Measurements from ENCODE around the gene ATP11A. TPM values are rescaled to one million over a fixed set of nuclear protein-coding genes. Genes with fewer than 3 reads are reported as not detected.

ATP11A gene
- total RNA-seq, 4 donors from 2014 or later = 23.3 to 35.5 (median 31.1) TPM

DNA sequence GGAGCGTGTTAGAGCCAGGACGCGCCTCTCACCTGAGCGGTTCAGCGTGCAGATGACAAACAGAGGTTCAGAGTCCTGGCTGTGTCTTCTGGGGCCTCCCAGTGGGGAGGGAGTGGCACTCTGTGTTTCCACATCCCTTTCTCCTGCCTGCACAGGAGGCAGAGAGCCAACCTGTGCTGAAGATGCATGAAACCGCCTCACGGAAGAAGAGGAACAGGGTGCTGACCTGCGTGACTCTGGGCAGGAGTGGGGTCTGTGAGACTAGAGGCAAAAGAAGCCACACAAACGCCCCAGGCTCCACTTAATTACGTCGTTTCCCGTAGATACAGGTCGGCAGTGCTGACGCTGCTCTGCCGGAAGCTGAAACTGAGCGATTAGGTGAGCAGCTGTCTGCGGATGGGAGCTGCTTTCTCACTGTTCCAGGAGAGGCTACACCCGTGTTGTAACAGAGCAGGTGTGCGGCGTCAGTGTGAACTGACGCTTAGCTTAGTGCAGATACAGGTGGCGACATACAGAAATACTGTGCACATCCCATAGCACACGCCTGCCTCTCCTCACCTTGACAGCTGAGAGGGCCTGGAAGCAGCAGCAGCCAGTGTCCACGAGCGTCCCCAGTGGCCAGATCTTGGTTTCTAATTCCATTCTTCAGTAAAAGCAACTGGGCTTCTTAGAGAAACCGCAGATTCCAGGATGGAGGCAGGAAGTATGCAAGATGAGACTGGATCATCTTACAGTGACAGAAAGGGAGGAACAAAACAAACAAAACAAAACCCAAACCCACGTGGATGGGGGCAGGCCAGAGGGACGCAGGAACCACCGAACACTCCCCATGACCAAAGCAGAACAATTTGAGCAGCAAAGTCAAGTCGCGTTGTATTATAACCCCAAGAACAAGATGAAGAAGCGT is 241.4 kb downstream of the ATP11A start:
- DNase-seq (ENCODE audit: low spot score in 2 of 2) = peak in 1 of 2 donors; percentile 84
- WGBS, 2 donors = 40 to 47% methylated on average over 32 of the region's 32 CpGs
- no peak overlapping the region for H3K4me3 ChIP-seq (ENCODE audit: low read depth, poor library complexity, severe bottlenecking)
- TF ChIP-seq, protein P1, sequence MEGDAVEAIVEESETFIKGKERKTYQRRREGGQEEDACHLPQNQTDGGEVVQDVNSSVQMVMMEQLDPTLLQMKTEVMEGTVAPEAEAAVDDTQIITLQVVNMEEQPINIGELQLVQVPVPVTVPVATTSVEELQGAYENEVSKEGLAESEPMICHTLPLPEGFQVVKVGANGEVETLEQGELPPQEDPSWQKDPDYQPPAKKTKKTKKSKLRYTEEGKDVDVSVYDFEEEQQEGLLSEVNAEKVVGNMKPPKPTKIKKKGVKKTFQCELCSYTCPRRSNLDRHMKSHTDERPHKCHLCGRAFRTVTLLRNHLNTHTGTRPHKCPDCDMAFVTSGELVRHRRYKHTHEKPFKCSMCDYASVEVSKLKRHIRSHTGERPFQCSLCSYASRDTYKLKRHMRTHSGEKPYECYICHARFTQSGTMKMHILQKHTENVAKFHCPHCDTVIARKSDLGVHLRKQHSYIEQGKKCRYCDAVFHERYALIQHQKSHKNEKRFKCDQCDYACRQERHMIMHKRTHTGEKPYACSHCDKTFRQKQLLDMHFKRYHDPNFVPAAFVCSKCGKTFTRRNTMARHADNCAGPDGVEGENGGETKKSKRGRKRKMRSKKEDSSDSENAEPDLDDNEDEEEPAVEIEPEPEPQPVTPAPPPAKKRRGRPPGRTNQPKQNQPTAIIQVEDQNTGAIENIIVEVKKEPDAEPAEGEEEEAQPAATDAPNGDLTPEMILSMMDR (IDR thresholded peaks at IDR 0.05) = no peak
- TF ChIP-seq POLR2A (IDR thresholded peaks at IDR 0.05) = no peak
- intact Hi-C loops (cut with DNase I; ENCODE audit: low total_unique reads) = no loop called here

DNA sequence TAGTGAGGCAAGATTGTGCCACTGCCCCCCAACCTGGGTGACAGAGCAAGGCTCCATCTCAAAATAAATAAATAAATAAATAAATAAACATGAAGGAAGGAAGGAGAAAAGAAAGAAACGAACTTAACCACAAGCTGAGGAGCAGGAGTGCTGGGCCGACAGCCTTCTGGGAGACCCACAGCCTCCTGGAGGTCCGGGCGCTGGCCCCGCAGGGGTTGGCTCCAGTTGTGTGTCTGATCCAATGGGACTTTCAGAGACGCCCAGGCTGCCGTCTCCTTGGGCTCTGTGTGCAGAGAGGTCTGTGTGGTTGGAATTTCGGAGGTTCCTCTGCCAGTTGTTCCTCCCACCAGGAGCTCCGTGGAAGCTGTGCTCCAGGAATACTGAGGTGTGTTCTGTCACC is 243.1 kb downstream of the ATP11A start:
- TF ChIP-seq, protein P1 (IDR thresholded peaks at IDR 0.05) = no peak
- no peak for TF ChIP-seq POLR2A (IDR thresholded peaks at IDR 0.05)
- intact Hi-C loops (cut with DNase I; ENCODE audit: low total_unique reads) = no loop called here
- peak in 1 of 2 donors; percentile 9 for DNase-seq (ENCODE audit: low spot score in 2 of 2)
- WGBS, 2 donors = 73 to 85% methylated on average over 9 of the region's 9 CpGs
- H3K4me3 ChIP-seq (ENCODE audit: low read depth, poor library complexity, severe bottlenecking) = no peak overlapping the region

DNA sequence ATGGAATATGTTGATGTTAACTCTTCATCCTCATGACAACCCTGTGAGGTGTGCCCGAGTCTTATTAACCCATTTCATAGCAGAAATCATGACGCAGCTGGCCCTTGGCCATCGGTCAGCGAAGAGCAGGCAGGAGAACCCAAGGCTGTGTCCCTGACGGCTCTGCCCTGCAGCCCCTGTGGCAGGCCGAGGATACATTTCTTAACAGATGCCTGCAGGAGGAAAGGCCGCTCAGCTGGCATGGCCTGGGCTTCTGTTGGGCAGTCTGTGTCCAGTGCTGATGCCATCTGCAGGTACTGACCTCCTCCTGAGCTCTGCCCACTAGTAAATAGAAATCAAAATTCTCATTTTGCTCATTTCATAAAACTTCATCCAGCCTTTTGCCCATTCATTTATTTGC is 243.8 kb downstream of the ATP11A start:
- intact Hi-C loops (cut with DNase I; ENCODE audit: low total_unique reads) = no loop called here
- peak in 1 of 2 donors; percentile 69 for DNase-seq (ENCODE audit: low spot score in 2 of 2)
- 90 to 92% methylated on average over 7 of the region's 7 CpGs for WGBS, 2 donors

DNA sequence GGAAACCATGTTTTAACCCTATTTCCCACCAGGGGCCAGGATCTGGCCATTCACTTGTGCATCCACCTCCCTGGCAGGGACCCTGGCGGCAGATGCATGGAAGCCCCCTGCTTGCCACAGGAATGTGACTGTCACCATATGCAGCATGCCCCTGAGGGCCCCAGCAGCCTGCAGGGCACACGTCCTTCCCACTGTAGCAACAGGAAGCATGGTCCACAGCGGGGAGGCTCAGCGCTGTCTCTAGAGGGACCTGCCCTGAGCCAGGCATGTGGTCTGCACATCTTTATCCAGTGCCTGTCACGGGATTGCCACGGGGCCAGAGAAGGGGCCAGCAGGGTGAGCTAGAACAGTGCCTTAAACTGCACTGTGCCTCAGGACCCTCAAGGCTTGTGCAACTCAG is 244.2 kb downstream of the ATP11A start:
- H3K4me3 ChIP-seq (ENCODE audit: low read depth, poor library complexity, severe bottlenecking) = no peak overlapping the region
- intact Hi-C loops (cut with DNase I; ENCODE audit: low total_unique reads) = no loop called here
- TF ChIP-seq, protein P1 (IDR thresholded peaks at IDR 0.05) = no peak
- TF ChIP-seq POLR2A (IDR thresholded peaks at IDR 0.05) = no peak
- WGBS, 2 donors = 60 to 70% methylated on average over 6 of the region's 6 CpGs
- DNase-seq (ENCODE audit: low spot score in 2 of 2) = peak in 1 of 2 donors; percentile 81

More for the DNA sequence above, 243.8 kb downstream of the ATP11A start:
- TF ChIP-seq, protein P1 (IDR thresholded peaks at IDR 0.05) = no peak
- no peak for TF ChIP-seq POLR2A (IDR thresholded peaks at IDR 0.05)
- no peak overlapping the region for H3K4me3 ChIP-seq (ENCODE audit: low read depth, poor library complexity, severe bottlenecking)

Other genes starting within 250 kb of the ATP11A start
- 10 to 100 TPM; 20.0 to 35.4 (median 22.9) TPM for gene TUBGCP3, start 101.9 kb upstream of the ATP11A start, total RNA-seq